ENCODE results near the gene MICAL3.
"Not testable (repeated sequence)": the region's sequence is repeated elsewhere in the genome, so short reads cannot be mapped to it uniquely, and the experiment has no call there.

The MICAL3 gene

GRCh38 chr22:17770180-17771077, 253.9 kb downstream of the MICAL3 start:
- DNase-seq, result no peak

- DNase-seq, result no peak
These were observed 254.7 kb downstream of the MICAL3 start for GRCh38 chr22:17769716-17770082.

- DNase-seq, result no peak
These were observed 255.2 kb downstream of the MICAL3 start for GRCh38 chr22:17769013-17769715.

- DNase-seq, result no peak
These were observed 256.9 kb downstream of the MICAL3 start for GRCh38 chr22:17767233-17768065.

- not testable (repeated sequence) for DNase-seq
These were observed 259.5 kb downstream of the MICAL3 start for GRCh38 chr22:17764852-17765251.

GRCh38 chr22:17764036-17764435, 260.3 kb downstream of the MICAL3 start:
- no peak for DNase-seq

- DNase-seq, result not testable (repeated sequence)
These were observed 260.9 kb downstream of the MICAL3 start for GRCh38 chr22:17763442-17763841.

GRCh38 chr22:17761138-17761488, 263.2 kb downstream of the MICAL3 start:
- DNase-seq, result no peak

- DNase-seq, result no peak
These were observed 270.0 kb downstream of the MICAL3 start for GRCh38 chr22:17754233-17754925.

GRCh38 chr22:17753401-17753989, 270.9 kb downstream of the MICAL3 start:
- DNase-seq, result no peak

- DNase-seq, result no peak
These were observed 272.8 kb downstream of the MICAL3 start for GRCh38 chr22:17751596-17751995.

GRCh38 chr22:17749605-17750395, 274.6 kb downstream of the MICAL3 start:
- DNase-seq, result no peak

GRCh38 chr22:17748555-17749353, 275.6 kb downstream of the MICAL3 start:
- DNase-seq, result no peak

GRCh38 chr22:17746916-17747315, 277.4 kb downstream of the MICAL3 start:
- DNase-seq, result no peak

- DNase-seq, result no peak
These were observed 279.9 kb downstream of the MICAL3 start for GRCh38 chr22:17744430-17744829.

GRCh38 chr22:17743661-17744411, 280.5 kb downstream of the MICAL3 start:
- no peak for DNase-seq

GRCh38 chr22:17742527-17742902, 281.8 kb downstream of the MICAL3 start:
- DNase-seq, result peak; percentile 70

GRCh38 chr22:17741866-17742526, 282.4 kb downstream of the MICAL3 start:
- DNase-seq, result no peak
